LNCAP (cell line): ENCODE results near the gene CPA5.

Experiments
- TF ChIP-seq, protein P1 (sequence below): fragments of 450-650 bp; IDR thresholded peaks from 2 replicates; pipeline ENCODE4 v1.5.1; 2017; ENCODE audit warnings: mild to moderate bottlenecking

CPA5 gene

DNA sequence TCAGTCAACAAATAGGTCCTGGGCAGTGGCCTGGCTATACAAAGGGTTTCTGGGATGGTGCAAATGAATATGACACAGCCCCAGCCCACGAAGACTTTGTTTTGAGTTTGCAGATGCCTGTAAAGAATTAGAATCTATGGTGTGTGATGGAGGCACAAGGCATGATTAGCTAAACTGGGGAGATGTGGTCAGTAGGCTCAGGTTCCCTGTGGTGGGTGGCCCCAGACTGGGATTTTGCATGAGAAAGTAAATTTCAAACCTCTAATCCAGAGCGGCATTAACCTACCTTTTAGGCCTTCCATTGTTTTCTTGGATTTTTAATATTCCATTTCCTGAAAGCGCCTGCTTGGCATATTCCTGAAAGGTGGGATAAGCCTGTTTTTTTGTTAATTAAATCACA, 6.4 kb upstream of the CPA5 start:
- TF ChIP-seq, protein P1, sequence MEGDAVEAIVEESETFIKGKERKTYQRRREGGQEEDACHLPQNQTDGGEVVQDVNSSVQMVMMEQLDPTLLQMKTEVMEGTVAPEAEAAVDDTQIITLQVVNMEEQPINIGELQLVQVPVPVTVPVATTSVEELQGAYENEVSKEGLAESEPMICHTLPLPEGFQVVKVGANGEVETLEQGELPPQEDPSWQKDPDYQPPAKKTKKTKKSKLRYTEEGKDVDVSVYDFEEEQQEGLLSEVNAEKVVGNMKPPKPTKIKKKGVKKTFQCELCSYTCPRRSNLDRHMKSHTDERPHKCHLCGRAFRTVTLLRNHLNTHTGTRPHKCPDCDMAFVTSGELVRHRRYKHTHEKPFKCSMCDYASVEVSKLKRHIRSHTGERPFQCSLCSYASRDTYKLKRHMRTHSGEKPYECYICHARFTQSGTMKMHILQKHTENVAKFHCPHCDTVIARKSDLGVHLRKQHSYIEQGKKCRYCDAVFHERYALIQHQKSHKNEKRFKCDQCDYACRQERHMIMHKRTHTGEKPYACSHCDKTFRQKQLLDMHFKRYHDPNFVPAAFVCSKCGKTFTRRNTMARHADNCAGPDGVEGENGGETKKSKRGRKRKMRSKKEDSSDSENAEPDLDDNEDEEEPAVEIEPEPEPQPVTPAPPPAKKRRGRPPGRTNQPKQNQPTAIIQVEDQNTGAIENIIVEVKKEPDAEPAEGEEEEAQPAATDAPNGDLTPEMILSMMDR, result no peak

DNA sequence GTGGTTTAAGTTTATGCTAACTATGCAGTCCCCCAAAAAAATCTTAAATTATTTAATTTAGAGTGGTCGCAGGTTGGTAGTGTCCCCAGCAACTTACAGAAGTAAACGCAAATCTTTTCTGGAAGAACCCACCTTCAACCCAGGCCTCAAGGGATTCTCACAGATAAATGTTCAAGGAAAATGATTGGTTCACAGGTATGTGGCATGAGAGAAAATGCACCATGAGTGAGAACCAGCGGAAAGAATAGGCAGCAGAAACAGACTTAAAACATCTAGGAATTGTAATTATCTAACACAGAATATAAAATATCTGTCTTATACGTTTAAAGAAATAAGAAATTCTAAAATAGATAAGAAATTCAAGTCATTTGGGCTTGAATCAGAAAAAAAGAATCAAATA, 2.7 kb upstream of the CPA5 start:
- TF ChIP-seq, protein P1, result no peak

DNA sequence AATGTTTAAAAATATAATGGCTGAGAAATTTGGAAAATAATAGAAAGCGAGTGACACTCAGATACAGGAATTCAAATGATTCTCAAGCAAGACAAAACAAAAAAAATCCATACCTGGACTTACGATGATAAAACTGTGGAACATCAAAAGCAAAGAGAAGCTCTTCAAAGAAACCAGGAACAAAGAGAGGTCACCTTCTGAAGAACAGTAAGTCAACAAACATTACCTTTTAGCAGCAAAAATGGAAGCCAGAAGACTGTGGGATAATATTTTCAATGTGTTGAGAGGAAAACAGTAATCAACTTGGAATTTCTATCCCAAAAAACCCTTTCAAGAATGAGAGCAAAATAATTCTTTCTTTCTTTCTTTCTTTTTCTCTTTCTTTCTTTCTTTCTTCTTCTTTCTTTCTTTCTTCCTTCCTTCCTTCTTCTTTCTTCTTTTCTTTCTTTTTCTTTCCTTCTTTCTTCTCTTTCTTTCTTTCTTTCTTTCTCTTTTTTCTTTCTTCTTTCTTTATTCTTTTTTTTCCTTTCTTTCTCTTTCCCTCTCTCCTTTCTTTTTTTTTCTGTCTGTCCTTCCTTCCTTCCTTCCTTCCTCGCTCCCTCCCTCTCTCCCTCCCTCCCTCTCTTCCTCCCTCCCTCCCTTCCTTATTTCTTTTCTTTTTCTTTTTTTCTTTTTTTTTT, 1.8 kb upstream of the CPA5 start:
- TF ChIP-seq, protein P1, result no peak

DNA sequence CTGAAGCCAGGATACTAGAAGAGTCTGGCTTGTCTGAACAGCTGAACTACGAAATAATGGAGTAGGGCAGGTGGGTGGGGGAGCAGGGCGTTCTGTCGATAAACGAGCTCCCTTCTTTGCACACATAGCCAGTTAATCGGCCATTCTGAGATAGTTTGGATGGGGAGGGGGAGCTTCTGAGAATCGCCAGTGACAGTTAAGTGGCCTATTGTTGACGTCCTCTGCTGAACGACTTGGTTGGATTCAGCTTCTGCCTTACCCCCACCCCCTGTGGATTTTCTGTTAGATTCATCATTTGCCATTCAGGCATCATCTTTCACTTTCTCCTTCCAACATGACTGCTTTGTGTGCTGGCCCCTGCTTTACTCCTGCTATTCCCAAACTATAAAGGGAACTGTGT, 520 bp downstream of the CPA5 start:
- TF ChIP-seq, protein P1, result no peak

DNA sequence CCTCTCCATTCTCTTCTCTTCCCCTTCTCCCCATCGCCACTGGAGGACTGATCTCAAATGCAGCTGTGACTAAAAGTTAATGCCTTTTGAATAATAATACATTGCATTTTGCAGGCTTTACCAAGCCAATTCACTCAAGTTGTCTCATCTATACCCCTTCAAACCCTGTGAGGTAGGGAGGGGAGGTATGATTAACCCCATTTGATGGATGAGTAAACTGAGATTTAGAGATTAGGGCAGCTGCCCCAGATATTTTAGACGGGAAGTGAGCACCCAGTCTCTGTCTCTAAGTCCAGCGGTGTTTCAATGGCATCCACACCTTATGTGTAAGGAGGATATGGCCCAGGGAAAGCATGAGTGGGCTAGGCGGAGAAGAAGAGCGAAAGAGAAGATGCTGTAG, 1.1 kb downstream of the CPA5 start:
- TF ChIP-seq, protein P1, result no peak

DNA sequence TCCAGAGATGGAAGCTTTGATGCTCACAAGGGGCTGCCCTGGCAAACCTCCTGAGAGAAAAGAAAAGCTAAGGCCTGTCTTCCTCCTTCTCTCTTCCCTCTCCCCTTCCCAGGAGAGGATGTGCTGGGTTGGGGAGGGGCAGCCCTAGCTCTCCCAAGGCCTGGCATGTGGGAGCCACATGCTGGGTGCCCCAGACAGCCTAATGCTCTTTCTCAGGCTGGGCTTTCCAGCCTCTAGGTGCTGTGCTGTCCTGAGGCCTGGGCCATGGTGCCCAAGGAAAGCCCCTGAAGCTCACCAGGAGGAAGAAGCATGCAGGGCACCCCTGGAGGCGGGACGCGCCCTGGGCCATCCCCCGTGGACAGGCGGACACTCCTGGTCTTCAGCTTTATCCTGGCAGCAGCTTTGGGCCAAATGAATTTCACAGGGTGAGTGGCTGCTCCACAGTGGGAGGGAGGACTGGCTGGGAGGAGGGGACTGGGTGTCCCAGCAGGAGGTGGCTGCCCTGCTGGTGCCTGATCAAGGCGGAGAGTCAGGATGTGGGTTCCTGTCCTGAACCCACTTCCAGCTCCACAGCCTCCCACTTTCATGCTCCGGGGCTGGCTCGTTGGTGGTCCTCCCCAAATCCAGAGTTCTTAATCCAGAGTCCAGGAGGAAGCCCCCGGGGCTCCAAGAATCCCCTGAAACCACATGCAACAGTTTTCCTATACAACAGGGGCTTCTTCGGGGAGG, 1.7 kb downstream of the CPA5 start:
- TF ChIP-seq, protein P1, result no peak

DNA sequence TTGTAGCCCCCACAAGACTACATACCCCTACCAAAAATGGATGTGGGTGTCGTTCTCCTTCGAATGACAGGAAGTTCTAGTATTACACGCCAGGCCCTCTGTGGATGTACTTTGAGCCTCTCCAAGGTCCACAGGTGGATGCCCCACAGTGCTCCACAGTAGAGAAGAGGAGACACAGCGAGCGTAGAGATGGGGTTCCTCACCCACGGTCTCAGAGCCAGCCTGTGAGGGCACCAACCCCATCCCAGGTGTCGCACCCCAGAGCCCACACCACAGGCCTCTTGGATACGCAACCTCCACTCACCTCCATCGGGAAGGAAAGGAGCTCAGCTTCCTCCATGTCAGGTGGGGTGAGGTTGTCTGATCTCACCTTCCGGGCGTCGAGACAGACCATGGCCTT, 2.3 kb downstream of the CPA5 start:
- TF ChIP-seq, protein P1, result no peak
